Amniotic stem cell (primary cell): ENCODE data around the gene EIF1.
A peak's percentile ranks its signal among the peaks of the same experiment; 100 is the strongest.
"Not testable (repeated sequence)": the region's sequence is repeated elsewhere in the genome, so short reads cannot be mapped to it uniquely, and the experiment has no call there.

Experiments used
- DNase-seq: peaks from one replicate; lab custom pipeline; 2025; lab: John Stamatoyannopoulos, UW

EIF1 gene

GRCh38 chr17:41688641-41689496 is at the start of gene EIF1:
EIF1 (plus strand) TSS chr17:41688885; CDS start chr17:41689039, 154 bp downstream.
- DNase-seq, result peak; percentile 99

- no peak for DNase-seq
Measured at GRCh38 chr17:41638941-41639340, 49.7 kb upstream of the EIF1 start.

GRCh38 chr17:41639492-41640473 is 48.9 kb upstream of the EIF1 start:
- DNase-seq, result no peak

GRCh38 chr17:41640596-41640995 is 48.1 kb upstream of the EIF1 start:
- not testable (repeated sequence) for DNase-seq

GRCh38 chr17:41642252-41643156 is 46.2 kb upstream of the EIF1 start:
- no peak for DNase-seq

- no peak for DNase-seq
Measured at GRCh38 chr17:41647038-41647813, 41.5 kb upstream of the EIF1 start.

- DNase-seq, result peak; percentile 47
Measured at GRCh38 chr17:41647940-41648410, 40.7 kb upstream of the EIF1 start.

DNA sequence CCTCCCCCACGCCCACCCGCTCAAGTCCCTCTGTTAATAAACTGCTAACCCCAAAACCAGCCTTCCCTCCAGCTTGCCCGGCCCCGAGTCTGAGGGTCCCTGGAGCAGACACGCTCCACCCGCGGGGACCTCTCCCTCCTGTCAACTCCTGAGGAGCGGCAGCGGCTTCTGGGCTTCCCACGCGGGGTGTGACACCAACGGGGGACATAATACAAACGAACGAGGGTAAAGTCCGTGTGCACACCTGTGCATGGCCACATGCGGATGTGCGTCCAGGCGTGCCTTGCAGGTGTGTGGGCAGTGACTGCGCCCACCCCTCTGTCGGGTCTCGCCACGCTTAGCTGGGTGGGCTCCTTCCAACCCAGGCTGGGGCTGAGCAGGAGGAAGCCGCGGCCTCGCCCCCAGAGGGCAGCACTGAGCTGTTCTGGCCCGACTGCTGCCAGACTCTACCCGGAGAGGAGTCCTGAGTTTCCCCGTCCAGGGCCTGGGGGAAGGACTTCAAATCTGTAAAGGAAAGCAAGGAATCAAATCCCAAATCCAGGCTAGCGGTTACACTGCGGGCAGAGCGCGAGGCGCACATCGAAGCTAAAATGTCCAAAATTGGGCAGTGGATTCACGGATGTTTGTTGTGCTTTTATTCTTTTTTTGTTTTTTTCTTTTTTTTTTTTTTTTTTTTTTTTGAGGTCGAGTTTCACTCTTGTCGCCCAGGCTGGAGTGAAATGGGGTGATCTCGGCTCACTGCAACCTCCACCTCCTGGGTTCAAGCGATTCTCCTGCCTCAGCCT is 40.1 kb upstream of the EIF1 start:
- peak; percentile 27 for DNase-seq

- no peak for DNase-seq
Measured at GRCh38 chr17:41649923-41650519, 38.7 kb upstream of the EIF1 start.

GRCh38 chr17:41650794-41651624 is 37.7 kb upstream of the EIF1 start:
- no peak for DNase-seq

DNA sequence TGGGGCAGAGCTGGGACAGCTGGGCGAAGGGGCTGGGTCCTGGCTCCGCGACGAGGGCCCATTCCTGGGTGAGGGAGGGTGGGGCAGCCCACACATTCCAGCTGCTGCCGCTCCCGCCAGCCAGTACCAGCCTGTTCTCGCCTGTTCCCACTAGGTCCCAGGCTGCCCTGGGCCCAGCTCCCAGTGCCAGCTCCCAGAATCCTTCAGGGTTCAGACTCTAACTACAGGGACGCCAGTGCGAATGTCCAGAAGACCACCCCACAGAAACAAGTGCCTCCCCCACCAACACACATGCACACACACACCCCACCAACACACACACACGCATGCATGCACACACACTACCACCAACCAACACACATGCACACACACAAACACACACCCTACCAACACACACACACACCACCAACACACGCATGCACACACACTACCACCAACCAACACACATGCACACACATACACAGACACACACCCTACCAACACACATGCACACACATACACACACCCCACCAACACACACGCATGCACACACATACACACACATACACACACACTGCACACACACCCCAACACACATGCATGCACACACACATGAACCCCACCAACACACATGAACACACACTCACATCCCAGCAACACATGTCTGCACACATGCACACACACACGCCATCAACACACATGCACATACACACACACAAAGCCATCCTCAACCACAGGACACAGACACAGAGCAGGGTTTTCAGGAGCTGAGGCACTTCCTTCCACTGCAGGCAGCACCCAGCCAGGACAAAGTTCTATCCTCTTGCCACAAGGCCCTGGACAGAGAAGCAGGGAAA is 36.8 kb upstream of the EIF1 start:
- no peak for DNase-seq

GRCh38 chr17:41652461-41652970 is 36.2 kb upstream of the EIF1 start:
- no peak for DNase-seq

- no peak for DNase-seq
Measured at GRCh38 chr17:41653421-41653820, 35.3 kb upstream of the EIF1 start.

DNA sequence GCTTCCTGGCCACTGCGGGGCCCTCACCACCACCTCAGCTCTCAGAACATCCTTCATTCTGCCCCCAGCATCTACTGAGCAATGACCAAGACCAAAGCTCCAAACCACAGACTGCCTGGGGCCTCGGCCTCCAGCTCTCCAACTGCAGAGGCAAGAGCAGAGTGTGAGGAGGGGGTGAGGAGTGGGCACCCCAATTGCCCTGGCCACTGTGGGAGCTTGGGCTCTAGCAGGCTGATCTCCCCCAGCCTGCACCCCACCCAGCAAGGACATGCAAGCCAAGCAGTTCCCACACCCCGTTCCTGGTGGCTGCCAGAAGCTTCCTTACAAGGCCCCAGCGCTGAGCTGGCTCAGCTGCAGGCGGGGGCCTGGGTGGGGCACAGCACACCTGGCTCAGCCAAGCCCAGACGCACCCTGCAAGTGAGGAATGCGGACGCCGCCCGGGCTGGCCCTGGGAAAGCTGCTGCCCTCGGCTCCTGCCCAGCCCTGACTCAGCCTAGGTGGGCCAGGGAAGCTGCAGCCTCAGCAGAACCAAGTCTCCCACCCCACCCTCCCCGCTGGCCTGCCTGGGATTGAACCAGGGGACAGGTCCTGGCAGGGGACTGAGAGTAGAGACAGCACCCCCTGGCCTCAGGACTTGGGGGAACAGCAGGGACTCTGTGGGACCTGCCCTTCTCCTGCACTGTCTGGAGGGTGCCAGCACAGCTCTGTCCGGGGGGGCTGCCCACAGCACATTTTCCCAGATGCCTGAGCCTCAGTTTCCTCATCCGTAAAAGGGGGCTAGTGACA is 34.6 kb upstream of the EIF1 start:
- DNase-seq, result no peak

DNA sequence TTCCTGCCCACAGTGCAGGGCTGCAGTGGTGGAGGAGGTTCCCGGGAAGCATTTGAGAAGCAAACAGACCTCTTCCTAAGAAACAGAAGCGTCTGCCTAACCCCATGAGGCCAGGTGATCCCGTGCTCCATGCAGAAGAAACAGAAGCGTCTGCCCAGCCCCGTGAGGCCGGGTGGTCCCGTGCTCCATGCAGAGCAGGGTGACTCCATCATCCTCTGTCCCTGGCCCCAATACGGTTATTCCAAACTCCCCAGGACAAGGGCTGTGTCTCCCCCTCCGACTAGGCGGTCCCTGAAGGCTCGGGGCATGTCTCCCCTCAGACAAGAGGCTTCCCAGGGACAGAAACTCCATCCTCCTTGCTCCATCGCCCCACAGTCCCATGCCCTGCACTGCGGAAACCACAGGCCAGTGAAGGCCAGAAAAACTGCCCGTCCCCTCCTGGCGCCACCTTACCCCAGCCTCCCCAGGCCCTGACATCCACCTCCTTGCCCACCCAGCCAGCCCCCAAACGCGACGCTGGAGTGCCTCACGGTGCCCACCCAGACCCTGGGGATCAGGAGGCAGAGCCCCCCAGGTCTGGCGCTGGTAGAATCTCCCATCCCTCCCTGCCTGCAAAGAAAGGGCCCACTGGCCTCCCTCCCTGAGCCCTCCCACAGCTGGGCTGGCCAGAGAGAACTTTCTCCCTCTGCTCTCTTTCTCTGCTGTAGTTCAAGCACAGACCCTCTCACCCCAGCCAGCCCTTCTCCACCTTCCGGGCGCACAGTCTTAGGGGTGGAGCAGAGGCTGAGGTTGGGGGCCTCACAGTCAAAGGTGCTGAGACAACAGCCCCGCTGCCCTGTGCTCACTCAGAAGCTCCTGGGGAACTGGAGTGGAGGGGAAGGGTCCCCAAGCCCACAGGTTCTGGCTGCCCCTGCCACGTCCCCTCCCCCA is 33.7 kb upstream of the EIF1 start:
- no peak for DNase-seq
